OCI-LY7 (cell line): ENCODE data around the gene PCDH9. TPM values are rescaled to one million over a fixed set of nuclear protein-coding genes. Genes with fewer than 3 reads are reported as not detected.
A peak's percentile ranks its signal among the peaks of the same experiment; 100 is the strongest.

ENCODE experiments used
- BruUV-seq: library from RNA; stranded (reverse); fragments of 400-500 nt; replicated peaks from 2 replicates; lab custom pipeline; 2021; lab: Mats Ljungman, UMichigan
- CTCF ChIA-PET: fragments of 300-600 bp; sonication (Branson Sonifier 250); formaldehyde crosslinking; loops from one replicate; lab custom pipeline; 2022; ENCODE audit warnings: antibody characterized with exemption; ENCODE audit not compliant: unreplicated experiment; lab: Charles Lee
- POLR2A ChIA-PET: fragments of 300-600 bp; sonication (Branson Sonifier 250); formaldehyde crosslinking; loops from one replicate; lab custom pipeline; 2022; ENCODE audit warnings: antibody characterized with exemption; lab: Charles Lee
- DNase-seq: peaks from one replicate; pipeline ENCODE4 v3.0.0-alpha.2; 2015; ENCODE audit warnings: low spot score
- H2AFZ ChIP-seq: fragments of 200-600 bp; sonication (generic), shearing (Covaris generic); 2 replicates; pipeline ENCODE4 v1.6.1; 2014; ENCODE audit warnings: mild to moderate bottlenecking, antibody characterized with exemption, low read length, moderate library complexity
- H3K27ac ChIP-seq: fragments of 200-600 bp; sonication (generic); 2 replicates; pipeline ENCODE4 v1.5.1; 2014; ENCODE audit warnings: mixed run types, low read depth, mild to moderate bottlenecking, moderate library complexity, low read length, inconsistent platforms; ENCODE audit not compliant: poor library complexity, severe bottlenecking
- H3K36me3 ChIP-seq: fragments of 200-600 bp; sonication (generic); 2 replicates; pipeline ENCODE4 v1.6.1; 2014; ENCODE audit warnings: mild to moderate bottlenecking, antibody characterized with exemption, low read length, moderate library complexity, mixed read lengths; ENCODE audit not compliant: insufficient read depth
- H3K4me1 ChIP-seq: fragments of 200-600 bp; sonication (generic); 2 replicates; pipeline ENCODE4 v1.5.1; 2014; ENCODE audit warnings: mild to moderate bottlenecking, low read length; ENCODE audit not compliant: insufficient read depth, poor library complexity, severe bottlenecking
- H3K4me2 ChIP-seq: fragments of 200-600 bp; sonication (generic); 2 replicates; pipeline ENCODE4 v1.6.1; 2014; ENCODE audit warnings: mild to moderate bottlenecking, low read length
- H3K4me3 ChIP-seq: fragments of 200-600 bp; sonication (generic); 2 replicates; pipeline ENCODE4 v1.5.1; 2014; ENCODE audit warnings: mild to moderate bottlenecking, low read depth, low read length; ENCODE audit not compliant: poor library complexity, severe bottlenecking
- H3K79me2 ChIP-seq: fragments of 200-600 bp; sonication (generic); 2 replicates; pipeline ENCODE4 v1.6.1; 2016; ENCODE audit warnings: low read depth, mild to moderate bottlenecking, low read length, moderate library complexity, mixed read lengths; ENCODE audit not compliant: insufficient read depth
- H3K9me2 ChIP-seq: fragments of 200-600 bp; sonication (generic); 2 replicates; pipeline ENCODE4 v1.6.1; 2016; ENCODE audit warnings: mild to moderate bottlenecking, low read length, mixed read lengths; ENCODE audit not compliant: insufficient read depth
- H3K9me3 ChIP-seq: fragments of 200-600 bp; sonication (generic); 2 replicates; pipeline ENCODE4 v1.6.1; 2014; ENCODE audit warnings: mild to moderate bottlenecking, mixed run types, low read length, mixed read lengths
- H4K20me1 ChIP-seq: fragments of 200-600 bp; sonication (generic); 2 replicates; pipeline ENCODE4 v1.6.1; 2014; ENCODE audit warnings: mild to moderate bottlenecking, antibody characterized with exemption, low read length, moderate library complexity, mixed read lengths; ENCODE audit not compliant: insufficient read depth
- CTCF ChIP-seq: fragments of 200-600 bp; sonication (generic); conservative IDR thresholded peaks from 2 replicates; pipeline ENCODE4 v1.5.1; 2014; ENCODE audit warnings: mild to moderate bottlenecking, antibody characterized with exemption, low read length, moderate library complexity, mixed read lengths
- EZH2phosphoT487 ChIP-seq: fragments of 200-600 bp; sonication (generic); IDR thresholded peaks from 2 replicates; pipeline ENCODE4 v1.6.1; 2018; ENCODE audit warnings: low read depth, borderline replicate concordance, mild to moderate bottlenecking, mixed run types, antibody characterized with exemption, low read length, moderate library complexity, mixed read lengths
- intact Hi-C: fragments of 100-400 bp; cut with micrococcal nuclease; formaldehyde crosslinking; loops from one replicate; pipeline ENCODE4 v1.10.0; 2022; ENCODE audit not compliant: unreplicated experiment
- total RNA-seq, 2 experiments: library from RNA; depleted of rRNA in 1 of 2; stranded (reverse); fragments of >200 nt in 1 of 2; shearing (Covaris generic) in 1 of 2; gene quantifications; 2 replicates each; pipeline ENCODE4 v1.2.3, GENCODE V29; 2014 to 2022

Gene PCDH9
- total RNA-seq, 2 experiments from 2014 or later: 20.1 to 26.0 TPM

GRCh38 chr13:66803808-66804456 lies 426.2 kb downstream of the PCDH9 start:
- no peaks in the 10 kb centered on the region for H3K79me2 ChIP-seq
- no peaks in the 10 kb centered on the region for H4K20me1 ChIP-seq
- TF ChIP-seq CTCF: no peak
- no peak for TF ChIP-seq EZH2phosphoT487
- H3K9me2 ChIP-seq: no peaks in the 10 kb centered on the region
- intact Hi-C loops: no loop called here
- peak overlapping the region; percentile 34; the same call in 1 of the 2 replicates for H2AFZ ChIP-seq
- H3K27ac ChIP-seq: no peak overlapping the region
- H3K9me3 ChIP-seq: no peaks in the 10 kb centered on the region; the same call in 1 of the 2 replicates
- ChIA-PET CTCF (no interaction called here), POLR2A (interaction anchor here (0.6 to 1.1 kb wide), 4 partner anchors 10 to 161 kb away, joined by 3 read pairs; no protein-coding TSS in a partner anchor)
- H3K4me2 ChIP-seq: no peak overlapping the region
- BruUV-seq: no TSS peak
- H3K4me1 ChIP-seq: no peaks in the 10 kb centered on the region
- no peak overlapping the region for H3K4me3 ChIP-seq
- no peak for DNase-seq
- no peaks in the 10 kb centered on the region for H3K36me3 ChIP-seq

GRCh38 chr13:66803013-66803807 lies 426.9 kb downstream of the PCDH9 start:
- DNase-seq: no peak
- Histone ChIP-seq H3K9me3 (no peaks in the 10 kb centered on the region; the same call in 1 of the 2 replicates), H3K79me2 (no peaks in the 10 kb centered on the region), H3K4me3 (no peak overlapping the region), H3K4me1 (no peaks in the 10 kb centered on the region), H3K27ac (no peak overlapping the region), H2AFZ (peak overlapping the region; percentile 34; the same call in 1 of the 2 replicates), H4K20me1 (no peaks in the 10 kb centered on the region), H3K9me2 (no peaks in the 10 kb centered on the region), H3K4me2 (no peak overlapping the region), H3K36me3 (no peaks in the 10 kb centered on the region)
- CTCF ChIA-PET: no interaction called here
- TF ChIP-seq CTCF: no peak
- no peak for TF ChIP-seq EZH2phosphoT487
- no TSS peak for BruUV-seq
- intact Hi-C loops: no loop called here
- POLR2A ChIA-PET: interaction anchor here (0.6 to 1.1 kb wide), 4 partner anchors 11 to 819 kb away, joined by 3 read pairs; no protein-coding TSS in a partner anchor
